HCT116 (cell line): ENCODE measurements around the gene UCP2. TPM values are rescaled to one million over a fixed set of nuclear protein-coding genes. Genes with fewer than 3 reads are reported as not detected.

Experiments
- ATAC-seq: fragments of 200-7000 bp; cut with Tn5 transposase; 2 replicates; pipeline ENCODE4 v1.9.1; 2020; ENCODE audit warnings: mild to moderate bottlenecking, moderate library complexity
- BruUV-seq: library from RNA; stranded (reverse); fragments of 400-500 nt; replicated peaks from 2 replicates; lab custom pipeline; 2021; lab: Mats Ljungman, UMichigan
- CTCF ChIA-PET: fragments of 300-600 bp; sonication (Branson Sonifier 250); formaldehyde crosslinking; loops from one replicate; lab custom pipeline; 2021; ENCODE audit warnings: antibody characterized with exemption; lab: Charles Lee
- POLR2A ChIA-PET: fragments of 300-600, 350-600 bp; sonication (Branson Sonifier 250); formaldehyde crosslinking; loops from one replicate; lab custom pipeline; 2021; ENCODE audit warnings: antibody characterized with exemption; lab: Charles Lee
- RAD21 ChIA-PET, 2 experiments: fragments of 300-600 bp; sonication (Branson Sonifier 250); formaldehyde crosslinking; loops; one replicate each; lab custom pipeline; 2023; ENCODE audit warnings: low total read pairs in 2 of 2; ENCODE audit not compliant: uncharacterized antibody in 2 of 2, unreplicated experiment in 2 of 2, low non-redundant PET in 1 of 2; lab: Charles Lee
- DNase-seq: peaks from one replicate; pipeline ENCODE4 v3.0.0-alpha.2; 2010; ENCODE audit warnings: low read depth, low spot score
- H2AFZ ChIP-seq: fragments of 200-600 bp; shearing (Covaris generic), sonication (generic); 2 replicates; pipeline ENCODE4 v1.6.1; 2017; ENCODE audit warnings: low read depth, mixed run types, mixed read lengths, antibody characterized with exemption, low read length; ENCODE audit not compliant: poor library complexity, severe bottlenecking
- H3K27ac ChIP-seq: 2 replicates; pipeline ENCODE4 v1.5.1; 2012; ENCODE audit warnings: low read depth, low read length
- H3K27me3 ChIP-seq: fragments of 200-600 bp; sonication (generic); 2 replicates; pipeline ENCODE4 v1.6.1; 2016; ENCODE audit warnings: mixed run types, low read length, mixed read lengths; ENCODE audit not compliant: insufficient read depth
- H3K36me3 ChIP-seq, 2 experiments: fragments of 200-500 bp in 1 of 2; fragments of 200-600 bp in 1 of 2; sonication (Bioruptor generic) in 1 of 2; sonication (generic) in 1 of 2; 2 replicates each; pipeline versions ENCODE4 v1.5.1 to v1.6.1; 2014 to 2016; ENCODE audit warnings: low read length in 2 of 2, inconsistent platforms in 1 of 2, mixed read lengths in 1 of 2, mixed run types in 1 of 2; ENCODE audit not compliant: insufficient read depth in 2 of 2, control insufficient read depth in 1 of 2
- H3K4me1 ChIP-seq, 2 experiments: fragments of 200-600 bp in 1 of 2; sonication (generic) in 1 of 2; 2 replicates each; pipeline versions ENCODE4 v1.5.1 to v1.6.1; 2012 to 2017; ENCODE audit warnings: low read length in 2 of 2, inconsistent platforms in 1 of 2, mild to moderate bottlenecking in 1 of 2, mixed read lengths in 1 of 2, mixed run types in 1 of 2, moderate library complexity in 1 of 2; ENCODE audit not compliant: insufficient read depth in 2 of 2, control insufficient read depth in 1 of 2
- H3K4me2 ChIP-seq: fragments of 200-600 bp; sonication (generic); 2 replicates; pipeline ENCODE4 v1.6.1; 2017; ENCODE audit warnings: mixed run types, low read length, mixed read lengths
- H3K4me3 ChIP-seq, 2 experiments: fragments of 200-600 bp in 1 of 2; sonication (generic) in 1 of 2; replicated peaks in 1 of 2; 2 replicates each; pipeline ENCODE4 v1.5.1; 2011 to 2016; ENCODE audit warnings: low read length in 2 of 2, control low read depth in 1 of 2, low read depth in 1 of 2, mild to moderate bottlenecking in 1 of 2, mixed read lengths in 1 of 2, mixed run types in 1 of 2
- H3K79me2 ChIP-seq: fragments of 200-600 bp; sonication (generic); 2 replicates; pipeline ENCODE4 v1.6.1; 2017; ENCODE audit warnings: mild to moderate bottlenecking, mixed run types, low read length, moderate library complexity, mixed read lengths; ENCODE audit not compliant: insufficient read depth
- H3K9ac ChIP-seq: fragments of 200-600 bp; sonication (generic); 2 replicates; pipeline ENCODE4 v1.6.1; 2016; ENCODE audit warnings: low read length, mixed read lengths
- H3K9me2 ChIP-seq: fragments of 200-600 bp; sonication (generic), shearing (Covaris generic); 2 replicates; pipeline ENCODE4 v1.6.1; 2017; ENCODE audit warnings: mixed run types, mild to moderate bottlenecking, moderate library complexity; ENCODE audit not compliant: insufficient read depth
- H3K9me3 ChIP-seq, 2 experiments: fragments of 200-500 bp in 1 of 2; fragments of 200-600 bp in 1 of 2; sonication (Bioruptor generic) in 1 of 2; sonication (generic) in 1 of 2; 2 replicates each; pipeline ENCODE4 v1.6.1; 2014 to 2017; ENCODE audit warnings: low read length in 2 of 2, mixed read lengths in 2 of 2, inconsistent platforms in 1 of 2, low read depth in 1 of 2, mild to moderate bottlenecking in 1 of 2, mixed run types in 1 of 2, moderate library complexity in 1 of 2; ENCODE audit not compliant: control insufficient read depth in 1 of 2, insufficient read depth in 1 of 2
- H4K20me1 ChIP-seq: fragments of 200-600 bp; sonication (generic), shearing (Covaris generic); 2 replicates; pipeline ENCODE4 v1.6.1; 2017; ENCODE audit warnings: mixed run types, mild to moderate bottlenecking, moderate library complexity; ENCODE audit not compliant: insufficient read depth
- POLR2AphosphoS5 ChIP-seq: IDR thresholded peaks from 2 replicates; pipeline ENCODE4 v1.6.1; 2011; ENCODE audit warnings: mild to moderate bottlenecking, low read depth, low read length, moderate library complexity
- SIN3A ChIP-seq: IDR thresholded peaks from 2 replicates; pipeline ENCODE4 v1.6.1; 2012; ENCODE audit warnings: low read depth
- YY1 ChIP-seq: IDR thresholded peaks from 2 replicates; pipeline ENCODE4 v1.6.1; 2011; ENCODE audit warnings: low read length, low read depth, moderate library complexity, mild to moderate bottlenecking; ENCODE audit not compliant: insufficient replicate concordance; ENCODE audit errors: extremely low read depth
- ZFX ChIP-seq: fragments of 450-650 bp; IDR thresholded peaks from 2 replicates; pipeline ENCODE4 v1.6.1; 2017
- intact Hi-C: fragments of 100-400 bp; cut with micrococcal nuclease; formaldehyde crosslinking; loops from 2 replicates; pipeline ENCODE4 v1.10.0; 2022
- total RNA-seq: library from RNA; stranded (reverse); gene quantifications from one replicate; pipeline ENCODE4 v1.2.1, GENCODE V29; 2021; ENCODE audit not compliant: unreplicated experiment
- TF ChIP-seq, protein P1 (sequence below): IDR thresholded peaks from 2 replicates; pipeline ENCODE4 v1.6.1; 2012
- TF ChIP-seq, protein P2 (sequence below): IDR thresholded peaks from 2 replicates; pipeline ENCODE4 v1.6.1; 2012

The UCP2 gene
- total RNA-seq, 1 experiment from 2014 or later: 20.4 TPM

DNA sequence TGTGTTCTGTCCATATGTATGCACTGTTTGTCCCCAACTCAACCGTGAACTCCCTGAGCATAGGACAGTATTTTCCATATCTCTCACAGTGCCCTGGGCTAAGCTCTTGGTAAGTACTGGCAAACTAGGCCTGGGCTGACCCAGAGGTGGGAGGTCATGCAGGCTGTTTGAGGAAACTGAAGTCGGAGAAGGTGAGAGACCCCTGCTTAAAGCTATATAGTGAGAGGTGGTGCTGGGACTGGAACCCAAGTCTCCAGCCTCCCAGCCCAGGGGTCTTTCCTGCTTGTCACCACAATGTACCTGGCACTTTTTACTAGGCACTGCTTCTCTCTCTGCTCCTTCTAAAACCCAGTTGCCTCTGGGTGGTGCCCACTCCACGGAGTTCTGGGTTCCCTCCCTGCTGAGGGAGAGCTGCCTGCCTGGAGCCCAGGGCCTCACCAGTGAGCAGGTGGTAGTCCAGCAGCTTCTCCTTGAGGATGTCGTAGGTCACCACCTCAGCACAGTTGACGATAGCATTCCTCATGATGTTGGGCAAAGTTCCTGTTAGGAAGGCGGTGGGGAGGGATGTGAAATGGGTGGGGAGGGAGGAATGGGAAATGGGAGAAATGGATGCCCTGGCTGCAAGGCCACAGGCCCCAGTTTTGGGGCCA is 21.5 kb upstream of the UCP2 start:
- no peak overlapping the region for H3K27ac ChIP-seq
- no peak overlapping the region for H2AFZ ChIP-seq
- H3K9ac ChIP-seq: no peak overlapping the region
- CTCF ChIA-PET: no interaction called here
- ATAC-seq: no peak
- no peak overlapping the region for H3K4me3 ChIP-seq
- H3K4me1 ChIP-seq: no peaks in the 10 kb centered on the region
- BruUV-seq: no TSS peak
- RAD21 ChIA-PET: no interaction called here
- H3K9me3 ChIP-seq: no peaks in the 10 kb centered on the region
- H3K36me3 ChIP-seq: no peaks in the 10 kb centered on the region
- H3K79me2 ChIP-seq: no peaks in the 10 kb centered on the region
- no peak overlapping the region for H3K4me2 ChIP-seq
- TF ChIP-seq POLR2AphosphoS5 (no peak), SIN3A (no peak), ZFX (no peak)
- TF ChIP-seq, protein P1, sequence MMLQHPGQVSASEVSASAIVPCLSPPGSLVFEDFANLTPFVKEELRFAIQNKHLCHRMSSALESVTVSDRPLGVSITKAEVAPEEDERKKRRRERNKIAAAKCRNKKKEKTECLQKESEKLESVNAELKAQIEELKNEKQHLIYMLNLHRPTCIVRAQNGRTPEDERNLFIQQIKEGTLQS: no peak
- no peaks in the 10 kb centered on the region for H4K20me1 ChIP-seq
- intact Hi-C loops: no loop called here
- H3K27me3 ChIP-seq: no peaks in the 10 kb centered on the region
- POLR2A ChIA-PET: no interaction called here
- H3K9me2 ChIP-seq: no peaks in the 10 kb centered on the region
- no peak for DNase-seq

DNA sequence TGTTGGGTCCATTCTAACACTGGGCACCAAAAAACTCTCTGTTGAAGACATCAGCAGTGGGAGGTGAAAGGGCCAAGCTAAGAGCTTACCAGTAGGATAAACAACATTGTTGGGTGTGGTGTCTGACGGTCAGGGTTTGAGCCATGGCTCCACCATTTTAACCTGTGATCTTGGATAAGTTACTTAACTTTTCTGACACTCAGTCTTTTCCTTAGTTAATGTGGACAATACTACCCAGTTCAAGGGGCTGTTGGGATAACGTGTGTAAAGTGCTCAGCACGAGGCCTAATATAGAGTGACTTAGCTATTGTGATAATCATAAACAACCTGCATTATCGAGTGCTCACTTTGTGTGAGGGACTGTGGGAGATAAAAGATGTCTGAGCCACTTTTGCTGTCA is 20.2 kb upstream of the UCP2 start:
- no peaks in the 10 kb centered on the region for H3K36me3 ChIP-seq
- intact Hi-C loops: no loop called here
- H3K9me3 ChIP-seq: no peaks in the 10 kb centered on the region
- ChIA-PET POLR2A (no interaction called here), RAD21 (no interaction called here), CTCF (no interaction called here)
- H3K4me2 ChIP-seq: no peak overlapping the region
- H3K27ac ChIP-seq: no peak overlapping the region
- H3K4me1 ChIP-seq: no peaks in the 10 kb centered on the region
- DNase-seq: no peak
- H3K79me2 ChIP-seq: no peaks in the 10 kb centered on the region
- no peaks in the 10 kb centered on the region for H4K20me1 ChIP-seq
- BruUV-seq: no TSS peak
- no peaks in the 10 kb centered on the region for H3K9me2 ChIP-seq
- no peak overlapping the region for H2AFZ ChIP-seq
- H3K9ac ChIP-seq: no peak overlapping the region
- H3K4me3 ChIP-seq: no peak overlapping the region
- ATAC-seq: no peak
- no peaks in the 10 kb centered on the region for H3K27me3 ChIP-seq
- TF ChIP-seq SIN3A (no peak), YY1 (no peak)
- TF ChIP-seq, protein P2, sequence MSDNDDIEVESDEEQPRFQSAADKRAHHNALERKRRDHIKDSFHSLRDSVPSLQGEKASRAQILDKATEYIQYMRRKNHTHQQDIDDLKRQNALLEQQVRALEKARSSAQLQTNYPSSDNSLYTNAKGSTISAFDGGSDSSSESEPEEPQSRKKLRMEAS: no peak
- TF ChIP-seq, protein P1: no peak
